Testis (tissue), 2 donors: Measurements from ENCODE around the gene SRSF1.

Experiments used
- POLR2A ChIP-seq: fragments of 450-650 bp; IDR thresholded peaks from one replicate; pipeline ENCODE4 v1.6.1; 2017; ENCODE audit warnings: antibody characterized with exemption, mild to moderate bottlenecking, moderate library complexity
- TF ChIP-seq, protein P1 (sequence below), 3 experiments: fragments of 450-650 bp in 2 of 3; fragments of 200-600 bp in 1 of 3; sonication (generic) in 1 of 3; IDR thresholded peaks; one replicate each; pipeline ENCODE4 v1.5.1; 2016 to 2019; ENCODE audit warnings: antibody characterized with exemption in 3 of 3, mild to moderate bottlenecking in 2 of 3, moderate library complexity in 1 of 3

DNA sequence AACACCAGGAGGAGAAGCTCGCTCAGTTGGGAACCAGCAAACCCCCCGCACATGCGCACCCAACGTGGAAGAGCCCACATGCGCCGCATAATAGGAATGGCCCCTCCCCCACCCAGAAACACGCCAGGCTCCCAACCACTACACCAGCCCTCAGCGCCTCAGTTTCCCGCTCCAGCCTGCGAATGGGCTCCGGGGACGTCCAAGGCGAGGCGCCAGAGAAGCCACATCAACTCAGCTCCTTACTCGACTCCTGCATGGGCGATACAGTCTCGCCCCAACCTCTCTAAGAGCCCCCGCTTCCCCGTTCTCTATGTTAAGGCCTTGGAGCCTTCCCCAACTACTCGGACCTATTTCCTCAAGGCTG, 504 bp downstream of the SRSF1 start:
- TF ChIP-seq, protein P1, sequence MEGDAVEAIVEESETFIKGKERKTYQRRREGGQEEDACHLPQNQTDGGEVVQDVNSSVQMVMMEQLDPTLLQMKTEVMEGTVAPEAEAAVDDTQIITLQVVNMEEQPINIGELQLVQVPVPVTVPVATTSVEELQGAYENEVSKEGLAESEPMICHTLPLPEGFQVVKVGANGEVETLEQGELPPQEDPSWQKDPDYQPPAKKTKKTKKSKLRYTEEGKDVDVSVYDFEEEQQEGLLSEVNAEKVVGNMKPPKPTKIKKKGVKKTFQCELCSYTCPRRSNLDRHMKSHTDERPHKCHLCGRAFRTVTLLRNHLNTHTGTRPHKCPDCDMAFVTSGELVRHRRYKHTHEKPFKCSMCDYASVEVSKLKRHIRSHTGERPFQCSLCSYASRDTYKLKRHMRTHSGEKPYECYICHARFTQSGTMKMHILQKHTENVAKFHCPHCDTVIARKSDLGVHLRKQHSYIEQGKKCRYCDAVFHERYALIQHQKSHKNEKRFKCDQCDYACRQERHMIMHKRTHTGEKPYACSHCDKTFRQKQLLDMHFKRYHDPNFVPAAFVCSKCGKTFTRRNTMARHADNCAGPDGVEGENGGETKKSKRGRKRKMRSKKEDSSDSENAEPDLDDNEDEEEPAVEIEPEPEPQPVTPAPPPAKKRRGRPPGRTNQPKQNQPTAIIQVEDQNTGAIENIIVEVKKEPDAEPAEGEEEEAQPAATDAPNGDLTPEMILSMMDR (IDR thresholded peaks at IDR 0.05): no peak
- TF ChIP-seq POLR2A: no peak
